Keratinocyte (primary cell): ENCODE results near the gene SRGAP3. TPM values are rescaled to one million over a fixed set of nuclear protein-coding genes. Genes with fewer than 3 reads are reported as not detected.
A peak's percentile ranks its signal among the peaks of the same experiment; 100 is the strongest.

Experiments used
- DNase-seq: peaks from one replicate; pipeline ENCODE4 v3.0.0-alpha.2; 2011; ENCODE audit warnings: low read depth, missing footprints, low spot score
- FAIRE-seq: peaks from 2 replicates; lab custom pipeline; 2011; peaks lifted over from hg19 to GRCh38; lab: Jason Lieb, UNC
- H2AFZ ChIP-seq: 2 replicates; pipeline ENCODE4 v1.6.0; 2012; ENCODE audit warnings: low read length, control low read depth, inconsistent platforms; ENCODE audit not compliant: control insufficient read depth
- H3K27ac ChIP-seq: 2 replicates; pipeline ENCODE4 v1.5.1; 2011; ENCODE audit warnings: low read length; ENCODE audit not compliant: control insufficient read depth, insufficient read depth
- H3K27me3 ChIP-seq: 3 replicates; pipeline ENCODE4 v1.6.0; 2011; ENCODE audit warnings: low read length; ENCODE audit not compliant: control insufficient read depth, insufficient read depth; ENCODE audit errors: extremely low read depth
- H3K36me3 ChIP-seq, 2 experiments: 2 replicates in 1 of 2; 3 replicates in 1 of 2; pipeline ENCODE4 v1.5.1; 2011; ENCODE audit warnings: low read length in 2 of 2, mild to moderate bottlenecking in 1 of 2; ENCODE audit not compliant: control insufficient read depth in 2 of 2, insufficient read depth in 2 of 2; ENCODE audit errors: extremely low read depth in 1 of 2
- H3K4me1 ChIP-seq: 3 replicates; pipeline ENCODE4 v1.5.1; 2011; ENCODE audit warnings: low read length; ENCODE audit not compliant: control insufficient read depth, insufficient read depth; ENCODE audit errors: extremely low read depth
- H3K4me2 ChIP-seq: 3 replicates; pipeline ENCODE4 v1.6.0; 2011; ENCODE audit warnings: low read depth, low read length; ENCODE audit not compliant: control insufficient read depth, insufficient read depth; ENCODE audit errors: extremely low read depth
- H3K4me3 ChIP-seq, 3 experiments: fragments of 200-600 bp in 1 of 3; sonication (generic) in 1 of 3; 2 replicates in 2 of 3; 3 replicates in 1 of 3; pipeline ENCODE4 v1.5.1; 2011 to 2016; ENCODE audit warnings: low read length in 3 of 3, mild to moderate bottlenecking in 3 of 3, control low read depth in 2 of 3, inconsistent platforms in 1 of 3, low read depth in 1 of 3, mixed read lengths in 1 of 3, mixed run types in 1 of 3, moderate library complexity in 1 of 3; ENCODE audit not compliant: control insufficient read depth in 2 of 3, insufficient read depth in 2 of 3; ENCODE audit errors: extremely low read depth in 1 of 3
- H3K79me2 ChIP-seq: 2 replicates; pipeline ENCODE4 v1.6.0; 2012; ENCODE audit warnings: low read length; ENCODE audit not compliant: control insufficient read depth, insufficient read depth
- H3K9ac ChIP-seq: 3 replicates; pipeline ENCODE4 v1.6.0; 2011; ENCODE audit warnings: low read length; ENCODE audit not compliant: control insufficient read depth, insufficient read depth; ENCODE audit errors: extremely low read depth
- H3K9me1 ChIP-seq: 3 replicates; pipeline ENCODE4 v1.6.0; 2011; ENCODE audit warnings: low read length; ENCODE audit not compliant: control insufficient read depth, insufficient read depth; ENCODE audit errors: extremely low read depth
- H3K9me3 ChIP-seq: 2 replicates; pipeline ENCODE4 v1.5.1; 2012; ENCODE audit warnings: low read depth, low read length; ENCODE audit not compliant: control insufficient read depth
- H4K20me1 ChIP-seq: 3 replicates; pipeline ENCODE4 v1.6.0; 2011; ENCODE audit warnings: low read length; ENCODE audit not compliant: control insufficient read depth, insufficient read depth; ENCODE audit errors: extremely low read depth
- EZH2 ChIP-seq: IDR thresholded peaks from one replicate; pipeline ENCODE4 v1.6.1; 2012; ENCODE audit warnings: inconsistent platforms, mild to moderate bottlenecking, low read length, moderate library complexity
- dilution Hi-C: fragments of 300-500 bp; cut with MboI; formaldehyde crosslinking; loops from one replicate; pipeline ENCODE4 v1.7.0; 2020; ENCODE audit warnings: low sequenced_read_pairs; ENCODE audit not compliant: extremely low pct_ligation_motif_present
- polyA plus RNA-seq, 5 experiments: library from polyadenylated mRNA; depleted of rRNA in 3 of 5; stranded (reverse) in 3 of 5; stranded (forward) in 1 of 5; unstranded in 1 of 5; fragments of >200 nt; gene quantifications; 1 replicate in 1 of 5; 2 replicates in 3 of 5; 3 replicates in 1 of 5; pipeline versions ENCODE4 v1.2.1 to v1.2.3, GENCODE V29; 2011 to 2012; ENCODE audit warnings: missing spikeins in 2 of 5, low read depth in 1 of 5, low replicate concordance in 1 of 5
- TF ChIP-seq, protein P1 (sequence below), 3 experiments: IDR thresholded peaks in 1 of 3; conservative IDR thresholded peaks in 1 of 3; optimal IDR thresholded peaks in 1 of 3; 2 replicates in 2 of 3; 3 replicates in 1 of 3; pipeline versions ENCODE3 to v1.5.1; 2011; ENCODE audit warnings: low read length in 3 of 3, mild to moderate bottlenecking in 3 of 3, moderate library complexity in 2 of 3, control low read depth in 1 of 3, inconsistent platforms in 1 of 3; ENCODE audit not compliant: insufficient read depth in 2 of 3; ENCODE audit errors: extremely low read depth in 1 of 3

The SRGAP3 gene
- polyA plus RNA-seq, 1 donor (not counting 4 experiments of a cell fraction or from before 2014, with no cell fraction given) = 7.2 TPM

- H3K4me2 ChIP-seq = no peak overlapping the region
- H3K27ac ChIP-seq = no peak overlapping the region
- no peak for FAIRE-seq
- H3K4me1 ChIP-seq = peaks cover 37% of the 10 kb centered on the region
- no peaks in the 10 kb centered on the region for H3K36me3 ChIP-seq
- dilution Hi-C loops = no loop called here
- no peak overlapping the region for H3K9ac ChIP-seq
- TF ChIP-seq EZH2 = no peak
- TF ChIP-seq, protein P1, sequence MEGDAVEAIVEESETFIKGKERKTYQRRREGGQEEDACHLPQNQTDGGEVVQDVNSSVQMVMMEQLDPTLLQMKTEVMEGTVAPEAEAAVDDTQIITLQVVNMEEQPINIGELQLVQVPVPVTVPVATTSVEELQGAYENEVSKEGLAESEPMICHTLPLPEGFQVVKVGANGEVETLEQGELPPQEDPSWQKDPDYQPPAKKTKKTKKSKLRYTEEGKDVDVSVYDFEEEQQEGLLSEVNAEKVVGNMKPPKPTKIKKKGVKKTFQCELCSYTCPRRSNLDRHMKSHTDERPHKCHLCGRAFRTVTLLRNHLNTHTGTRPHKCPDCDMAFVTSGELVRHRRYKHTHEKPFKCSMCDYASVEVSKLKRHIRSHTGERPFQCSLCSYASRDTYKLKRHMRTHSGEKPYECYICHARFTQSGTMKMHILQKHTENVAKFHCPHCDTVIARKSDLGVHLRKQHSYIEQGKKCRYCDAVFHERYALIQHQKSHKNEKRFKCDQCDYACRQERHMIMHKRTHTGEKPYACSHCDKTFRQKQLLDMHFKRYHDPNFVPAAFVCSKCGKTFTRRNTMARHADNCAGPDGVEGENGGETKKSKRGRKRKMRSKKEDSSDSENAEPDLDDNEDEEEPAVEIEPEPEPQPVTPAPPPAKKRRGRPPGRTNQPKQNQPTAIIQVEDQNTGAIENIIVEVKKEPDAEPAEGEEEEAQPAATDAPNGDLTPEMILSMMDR (optimal IDR thresholded peaks at IDR 0.05 in 1 of 3, IDR thresholded peaks at IDR 0.05 in 1 of 3, conservative IDR thresholded peaks at IDR 0.05 in 1 of 3; ENCODE audit: extremely low read depth in 1 of 3, insufficient read depth in 2 of 3, low read length in 3 of 3) = no peak
- no peaks in the 10 kb centered on the region for H4K20me1 ChIP-seq
- no peak overlapping the region for H2AFZ ChIP-seq
- no peaks in the 10 kb centered on the region for H3K9me3 ChIP-seq
- H3K79me2 ChIP-seq = peaks cover 18% of the 10 kb centered on the region
- no peaks in the 10 kb centered on the region for H3K9me1 ChIP-seq
- no peak overlapping the region for H3K4me3 ChIP-seq
- no peak for DNase-seq
- no peaks in the 10 kb centered on the region for H3K27me3 ChIP-seq
These were observed 86.2 kb downstream of the SRGAP3 start for GRCh38 chr3:9163289-9163688.

- Histone ChIP-seq H2AFZ (no peak overlapping the region), H3K27me3 (no peaks in the 10 kb centered on the region), H4K20me1 (no peaks in the 10 kb centered on the region), H3K9me3 (no peaks in the 10 kb centered on the region), H3K27ac (no peak overlapping the region), H3K4me3 (no peak overlapping the region), H3K4me1 (peaks cover 22% of the 10 kb centered on the region), H3K79me2 (peaks cover 5% of the 10 kb centered on the region), H3K9me1 (no peaks in the 10 kb centered on the region), H3K36me3 (no peaks in the 10 kb centered on the region), H3K4me2 (no peak overlapping the region), H3K9ac (no peak overlapping the region)
- peak; percentile 60 for FAIRE-seq
- no peak for DNase-seq
- dilution Hi-C loops = no loop called here
- no peak for TF ChIP-seq EZH2
- TF ChIP-seq, protein P1 (optimal IDR thresholded peaks at IDR 0.05 in 1 of 3, IDR thresholded peaks at IDR 0.05 in 1 of 3, conservative IDR thresholded peaks at IDR 0.05 in 1 of 3; ENCODE audit: extremely low read depth in 1 of 3, insufficient read depth in 2 of 3, low read length in 3 of 3) = no peak
These were observed 87.6 kb downstream of the SRGAP3 start for GRCh38 chr3:9161811-9162210.
